Kasumi-1 (cell line): ENCODE measurements around the gene DEPDC5.
"Not testable (repeated sequence)": the region's sequence is repeated elsewhere in the genome, so short reads cannot be mapped to it uniquely, and the experiment has no call there.

Experiments used
- DNase-seq, 2 experiments: peaks; one replicate each; lab custom pipeline; 2025; lab: John Stamatoyannopoulos, UW

The DEPDC5 gene

GRCh38 chr22:31753634-31754501, at the start of gene DEPDC5:
TSS of gene DEPDC5 (plus strand) at chr22:31754019. CDS start at chr22:31754922, 903 bp downstream.
- DNase-seq = peak; percentile 88 to 89

- DNase-seq = no peak
Measured at GRCh38 chr22:31707519-31707918, 46.3 kb upstream of the DEPDC5 start.

GRCh38 chr22:31711226-31711625, 42.6 kb upstream of the DEPDC5 start:
- DNase-seq = not testable (repeated sequence)

GRCh38 chr22:31715147-31715778, 38.6 kb upstream of the DEPDC5 start:
- no peak for DNase-seq

GRCh38 chr22:31719850-31720471, 33.9 kb upstream of the DEPDC5 start:
- no peak for DNase-seq

GRCh38 chr22:31723723-31724122, 30.1 kb upstream of the DEPDC5 start:
- no peak for DNase-seq

GRCh38 chr22:31726692-31727091, 27.1 kb upstream of the DEPDC5 start:
- DNase-seq = no peak

GRCh38 chr22:31728857-31729256, 25.0 kb upstream of the DEPDC5 start:
- DNase-seq = no peak

GRCh38 chr22:31730344-31730711, 23.5 kb upstream of the DEPDC5 start:
- peak in 1 of 2 experiments; percentile 13 for DNase-seq

GRCh38 chr22:31732089-31732829, 21.6 kb upstream of the DEPDC5 start:
- DNase-seq = no peak

- DNase-seq = no peak
Measured at GRCh38 chr22:31733580-31734079, 20.2 kb upstream of the DEPDC5 start.

- no peak for DNase-seq
Measured at GRCh38 chr22:31734512-31734911, 19.3 kb upstream of the DEPDC5 start.

- no peak for DNase-seq
Measured at GRCh38 chr22:31736458-31736857, 17.4 kb upstream of the DEPDC5 start.

GRCh38 chr22:31737932-31738331, 15.9 kb upstream of the DEPDC5 start:
- no peak for DNase-seq

- DNase-seq = no peak
Measured at GRCh38 chr22:31738566-31738965, 15.3 kb upstream of the DEPDC5 start.

- no peak for DNase-seq
Measured at GRCh38 chr22:31739795-31740201, 14.0 kb upstream of the DEPDC5 start.

- DNase-seq = not testable (repeated sequence)
Measured at GRCh38 chr22:31740314-31740713, 13.5 kb upstream of the DEPDC5 start.

- DNase-seq = no peak
Measured at GRCh38 chr22:31742115-31742514, 11.7 kb upstream of the DEPDC5 start.

- DNase-seq = no peak
Measured at GRCh38 chr22:31742682-31743081, 11.1 kb upstream of the DEPDC5 start.

GRCh38 chr22:31743871-31744270, 9.9 kb upstream of the DEPDC5 start:
- DNase-seq = no peak

- DNase-seq = no peak
Measured at GRCh38 chr22:31747441-31747840, 6.4 kb upstream of the DEPDC5 start.

GRCh38 chr22:31748490-31748889, 5.3 kb upstream of the DEPDC5 start:
- DNase-seq = peak; percentile 33 to 60
